Uterus (tissue), 4 donors: Measurements from ENCODE around the gene CAMK1D. TPM values are rescaled to one million over a fixed set of nuclear protein-coding genes. Genes with fewer than 3 reads are reported as not detected.

Experiments
- DNase-seq, 2 donors: peaks; one replicate each; pipeline ENCODE4 v3.0.0-alpha.2; 2019 to 2020
- H3K27ac ChIP-seq, 2 donors: fragments of 200-600 bp; sonication (generic); 1 replicate in 1 of 2; 2 replicates in 1 of 2; pipeline ENCODE4 v1.5.1; 2016 to 2018
- H3K27me3 ChIP-seq, 2 donors: fragments of 200-600 bp; sonication (generic); one replicate each; pipeline ENCODE4 v1.5.1; 2018 to 2019; ENCODE audit warnings: control low read depth in 1 of 2
- H3K36me3 ChIP-seq, 2 donors: fragments of 200-600 bp; sonication (generic); one replicate each; pipeline ENCODE4 v1.5.1; 2019; ENCODE audit warnings: control low read depth in 1 of 2
- H3K4me1 ChIP-seq, 2 donors: fragments of 200-600 bp; sonication (generic); one replicate each; pipeline ENCODE4 v1.5.1; 2018 to 2019; ENCODE audit warnings: control low read depth in 1 of 2
- H3K4me3 ChIP-seq, 2 donors: fragments of 200-600 bp; sonication (generic); 1 replicate in 1 of 2; 2 replicates in 1 of 2; pipeline ENCODE4 v1.5.1; 2018 to 2019; ENCODE audit warnings: mild to moderate bottlenecking in 1 of 2
- H3K9me3 ChIP-seq, 2 donors: fragments of 200-600 bp; sonication (generic); one replicate each; pipeline ENCODE4 v1.5.1; 2019; ENCODE audit warnings: control low read depth in 1 of 2
- CTCF ChIP-seq, 4 experiments: fragments of 200-600 bp in 2 of 4; fragments of 450-650 bp in 2 of 4; sonication (generic) in 2 of 4; IDR thresholded peaks; one replicate each; pipeline ENCODE4 v1.5.1; 2016 to 2019; ENCODE audit warnings: antibody characterized with exemption in 4 of 4, mild to moderate bottlenecking in 2 of 4, moderate library complexity in 1 of 4
- POLR2A ChIP-seq, 2 donors: fragments of 450-650 bp; IDR thresholded peaks; one replicate each; pipeline ENCODE4 v1.6.1; 2016; ENCODE audit warnings: antibody characterized with exemption in 2 of 2, mild to moderate bottlenecking in 1 of 2, moderate library complexity in 1 of 2
- intact Hi-C: fragments of 100-400 bp; cut with DNase I; formaldehyde crosslinking; loops from one replicate; pipeline ENCODE4 v1.15.1; 2023; ENCODE audit warnings: low total_unique reads
- total RNA-seq, 4 donors: library from RNA; depleted of rRNA in 3 of 4; stranded (reverse); fragments of >200 nt in 3 of 4; gene quantifications; one replicate each; pipeline versions ENCODE4 v1.1.0 to v1.2.4, GENCODE V29; 2014 to 2023
- donor health status: DM: yes; HTN: yes; CAD: no.

Gene CAMK1D
- total RNA-seq, 4 donors from 2014 or later, result 3.5 to 48.4 (median 10.8) TPM

- TF ChIP-seq CTCF (IDR thresholded peaks at IDR 0.05) (no peak), POLR2A (IDR thresholded peaks at IDR 0.05) (no peak)
- no peak for DNase-seq
- no peak overlapping the region for H3K27ac ChIP-seq
Observed at GRCh38 chr10:12594448-12594944, 245.1 kb downstream of the CAMK1D start.

GRCh38 chr10:12595936-12596576, 246.7 kb downstream of the CAMK1D start:
- no peak for DNase-seq
- no peak overlapping the region for H3K4me3 ChIP-seq
- intact Hi-C loops, result no loop called here
- no peak for TF ChIP-seq POLR2A (IDR thresholded peaks at IDR 0.05)
- TF ChIP-seq CTCF (IDR thresholded peaks at IDR 0.05), result no peak
- H3K9me3 ChIP-seq, result no peaks in the 10 kb centered on the region
- no peaks in the 10 kb centered on the region for H3K27me3 ChIP-seq
- no peaks in the 10 kb centered on the region for H3K36me3 ChIP-seq
- no peak overlapping the region for H3K27ac ChIP-seq
- H3K4me1 ChIP-seq, result no peaks in the 10 kb centered on the region

More at GRCh38 chr10:12594448-12594944, 245.1 kb downstream of the CAMK1D start:
- Histone ChIP-seq H3K36me3 (no peaks in the 10 kb centered on the region), H3K27me3 (no peaks in the 10 kb centered on the region), H3K4me1 (no peaks in the 10 kb centered on the region), H3K4me3 (no peak overlapping the region), H3K9me3 (no peaks in the 10 kb centered on the region)
- intact Hi-C loops, result no loop called here

- Histone ChIP-seq H3K36me3 (no peaks in the 10 kb centered on the region), H3K27ac (no peak overlapping the region), H3K9me3 (no peaks in the 10 kb centered on the region), H3K4me1 (no peaks in the 10 kb centered on the region), H3K4me3 (no peak overlapping the region), H3K27me3 (no peaks in the 10 kb centered on the region)
- no peak for TF ChIP-seq POLR2A (IDR thresholded peaks at IDR 0.05)
- TF ChIP-seq CTCF (IDR thresholded peaks at IDR 0.05), result no peak
- no peak for DNase-seq
- intact Hi-C loops, result no loop called here
Observed at GRCh38 chr10:12597176-12597575, 247.8 kb downstream of the CAMK1D start.

- DNase-seq, result no peak
- Histone ChIP-seq H3K9me3 (no peaks in the 10 kb centered on the region), H3K4me3 (no peak overlapping the region), H3K27me3 (no peaks in the 10 kb centered on the region), H3K27ac (no peak overlapping the region), H3K4me1 (no peaks in the 10 kb centered on the region), H3K36me3 (no peaks in the 10 kb centered on the region)
- intact Hi-C loops, result no loop called here
- TF ChIP-seq POLR2A (IDR thresholded peaks at IDR 0.05) (no peak), CTCF (IDR thresholded peaks at IDR 0.05) (no peak)
Observed at GRCh38 chr10:12597788-12598765, 248.7 kb downstream of the CAMK1D start.

GRCh38 chr10:12600652-12601051, 251.3 kb downstream of the CAMK1D start:
- no peak for DNase-seq
- H3K27me3 ChIP-seq, result no peaks in the 10 kb centered on the region
- no peak overlapping the region for H3K27ac ChIP-seq
- no peaks in the 10 kb centered on the region for H3K9me3 ChIP-seq
- TF ChIP-seq POLR2A (IDR thresholded peaks at IDR 0.05) (no peak), CTCF (IDR thresholded peaks at IDR 0.05) (no peak)
- H3K36me3 ChIP-seq, result no peaks in the 10 kb centered on the region
- H3K4me3 ChIP-seq, result no peak overlapping the region
- no peaks in the 10 kb centered on the region for H3K4me1 ChIP-seq
- intact Hi-C loops, result no loop called here
